OCI-LY1 (cell line): ENCODE measurements around the gene EEF1AKMT2.

ENCODE experiments used
- EZH2 ChIP-seq: fragments of 200-600 bp; sonication (generic), shearing (Covaris generic); IDR thresholded peaks from 2 replicates; pipeline ENCODE4 v1.8.0; 2017; ENCODE audit warnings: borderline replicate concordance, mixed run types, mild to moderate bottlenecking, antibody characterized with exemption, low read length, moderate library complexity, mixed read lengths
- TF ChIP-seq, protein P1 (sequence below): fragments of 200-600 bp; sonication (generic), shearing (Covaris generic); IDR thresholded peaks from 2 replicates; pipeline ENCODE4 v1.5.1; 2017; ENCODE audit warnings: mild to moderate bottlenecking, antibody characterized with exemption, low read length, moderate library complexity, mixed read lengths

DNA sequence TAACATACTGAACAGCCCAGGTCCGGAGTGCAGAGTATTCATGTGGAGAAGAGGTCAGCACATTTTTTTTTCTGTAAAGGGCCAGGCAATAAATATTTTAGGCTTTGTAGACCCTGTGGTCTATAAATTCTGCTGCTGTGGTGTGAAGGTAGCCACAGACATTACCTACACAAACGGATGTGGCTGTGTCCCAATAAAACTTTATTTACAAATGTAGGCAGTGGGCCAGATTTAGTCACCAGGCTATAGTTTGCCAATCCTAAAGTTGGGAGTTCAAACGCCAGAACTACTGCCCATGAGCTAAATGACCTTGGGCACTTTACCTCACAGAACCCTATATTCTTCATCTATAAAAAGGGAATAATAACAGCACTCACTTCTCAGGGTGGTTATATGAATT lies 60.9 kb downstream of the EEF1AKMT2 start:
- TF ChIP-seq, protein P1, sequence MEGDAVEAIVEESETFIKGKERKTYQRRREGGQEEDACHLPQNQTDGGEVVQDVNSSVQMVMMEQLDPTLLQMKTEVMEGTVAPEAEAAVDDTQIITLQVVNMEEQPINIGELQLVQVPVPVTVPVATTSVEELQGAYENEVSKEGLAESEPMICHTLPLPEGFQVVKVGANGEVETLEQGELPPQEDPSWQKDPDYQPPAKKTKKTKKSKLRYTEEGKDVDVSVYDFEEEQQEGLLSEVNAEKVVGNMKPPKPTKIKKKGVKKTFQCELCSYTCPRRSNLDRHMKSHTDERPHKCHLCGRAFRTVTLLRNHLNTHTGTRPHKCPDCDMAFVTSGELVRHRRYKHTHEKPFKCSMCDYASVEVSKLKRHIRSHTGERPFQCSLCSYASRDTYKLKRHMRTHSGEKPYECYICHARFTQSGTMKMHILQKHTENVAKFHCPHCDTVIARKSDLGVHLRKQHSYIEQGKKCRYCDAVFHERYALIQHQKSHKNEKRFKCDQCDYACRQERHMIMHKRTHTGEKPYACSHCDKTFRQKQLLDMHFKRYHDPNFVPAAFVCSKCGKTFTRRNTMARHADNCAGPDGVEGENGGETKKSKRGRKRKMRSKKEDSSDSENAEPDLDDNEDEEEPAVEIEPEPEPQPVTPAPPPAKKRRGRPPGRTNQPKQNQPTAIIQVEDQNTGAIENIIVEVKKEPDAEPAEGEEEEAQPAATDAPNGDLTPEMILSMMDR: no peak
- no peak for TF ChIP-seq EZH2
